Stromal cell of bone marrow (primary cell): ENCODE results near the gene C17orf75.
A peak's percentile ranks its signal among the peaks of the same experiment; 100 is the strongest.
"Not testable (repeated sequence)": the region's sequence is repeated elsewhere in the genome, so short reads cannot be mapped to it uniquely, and the experiment has no call there.

ENCODE experiments used
- DNase-seq: peaks from one replicate; pipeline ENCODE4 v3.0.0-alpha.2; 2012; ENCODE audit warnings: low read depth

C17orf75 gene

DNA sequence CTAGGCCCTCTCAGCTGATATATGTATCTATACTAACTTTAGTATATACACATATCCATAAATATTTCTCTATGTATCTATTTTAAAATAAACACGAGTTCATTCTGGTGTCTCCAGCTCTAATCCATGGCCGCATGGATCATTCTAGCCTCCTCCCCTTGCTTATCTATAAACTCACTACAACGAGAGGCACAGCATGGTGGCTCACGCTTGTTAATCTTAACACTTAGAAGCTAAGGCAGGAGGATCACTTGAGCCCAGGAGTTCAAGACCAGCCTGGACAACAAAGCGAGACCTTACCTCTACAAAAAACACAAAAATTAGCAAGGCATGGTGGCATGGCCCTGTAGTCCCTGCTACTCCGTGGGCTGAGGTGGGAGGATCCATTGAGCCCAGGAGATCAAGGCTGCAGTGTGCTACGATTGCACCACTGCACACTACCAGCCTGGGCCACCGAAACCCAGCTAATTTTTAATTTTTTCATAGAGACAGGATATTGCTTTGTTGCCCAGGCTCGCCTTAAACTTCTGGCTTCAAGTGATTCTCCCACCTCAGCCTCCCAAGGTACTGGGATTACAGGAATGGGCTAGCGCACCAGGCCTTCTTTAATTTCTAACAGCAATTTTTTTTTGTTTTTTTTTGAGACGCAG lies 4.1 kb upstream of the C17orf75 start:
- DNase-seq = no peak

DNA sequence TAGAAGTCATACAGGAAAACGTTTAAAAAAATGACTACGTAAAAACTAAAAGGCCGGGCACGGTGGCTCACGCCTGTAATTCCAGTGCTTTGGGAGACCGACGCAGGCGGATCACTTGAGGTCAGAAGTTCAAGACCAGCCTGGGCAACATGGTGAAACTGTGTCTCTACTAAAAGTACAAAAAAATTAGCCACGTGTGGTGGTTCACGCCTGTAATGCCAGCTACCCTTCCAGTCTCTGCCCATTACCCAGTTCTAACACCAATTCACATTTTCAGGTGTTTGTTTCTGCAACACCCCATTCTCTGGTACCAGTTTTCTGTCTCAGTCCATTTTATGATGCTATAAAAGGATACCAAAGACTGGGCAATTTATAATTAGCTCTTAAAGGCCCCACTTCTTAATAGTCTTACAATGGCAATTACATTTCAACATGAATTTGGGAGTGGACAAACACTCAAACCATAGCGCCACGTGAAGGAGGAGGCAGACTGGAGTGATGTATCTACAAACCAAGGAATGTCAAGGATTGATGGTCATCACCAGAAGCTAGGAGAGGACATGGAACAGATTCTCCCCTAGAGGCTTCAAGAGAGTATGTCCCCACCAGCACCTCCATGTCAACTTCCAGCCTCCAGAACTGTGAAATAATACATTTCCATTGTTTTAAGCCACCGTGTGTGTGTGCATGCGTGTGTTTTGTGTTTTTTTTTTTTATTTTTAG lies 791 bp upstream of the C17orf75 start:
- DNase-seq = no peak

DNA sequence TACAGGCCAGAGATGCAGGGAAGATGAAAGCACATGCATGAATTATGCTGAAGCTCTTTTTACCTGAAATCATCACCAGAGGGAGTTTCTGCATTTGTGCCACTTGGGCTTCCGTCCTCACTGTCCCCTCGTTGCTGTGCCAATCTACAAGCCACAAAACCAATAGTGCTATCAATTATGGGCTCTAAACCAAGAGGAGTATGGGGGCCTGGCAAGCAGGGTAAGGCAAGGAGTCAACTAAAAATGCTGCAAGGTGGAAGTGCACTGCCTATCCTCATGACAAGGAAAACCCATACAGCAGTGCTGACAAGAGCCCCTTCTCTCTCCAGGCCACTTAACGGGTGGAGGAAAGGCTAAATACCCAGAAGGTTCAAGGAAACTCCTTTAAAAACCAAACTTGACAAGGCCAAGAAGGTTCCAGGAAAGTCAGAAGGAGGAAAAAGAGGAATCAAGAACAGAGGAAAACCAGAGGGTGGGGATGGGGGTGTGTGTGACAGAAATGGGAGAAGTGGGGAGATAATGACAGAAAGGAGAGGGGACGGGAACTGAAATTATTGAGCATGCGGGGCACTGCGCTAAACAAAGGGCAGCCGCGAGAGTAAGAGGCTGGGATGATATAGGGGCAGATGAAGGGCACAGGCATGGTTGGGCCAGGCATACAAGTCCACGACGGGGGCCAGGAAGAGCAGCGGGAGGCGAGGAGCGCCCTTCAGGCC lies 674 bp downstream of the C17orf75 start:
- no peak for DNase-seq

DNA sequence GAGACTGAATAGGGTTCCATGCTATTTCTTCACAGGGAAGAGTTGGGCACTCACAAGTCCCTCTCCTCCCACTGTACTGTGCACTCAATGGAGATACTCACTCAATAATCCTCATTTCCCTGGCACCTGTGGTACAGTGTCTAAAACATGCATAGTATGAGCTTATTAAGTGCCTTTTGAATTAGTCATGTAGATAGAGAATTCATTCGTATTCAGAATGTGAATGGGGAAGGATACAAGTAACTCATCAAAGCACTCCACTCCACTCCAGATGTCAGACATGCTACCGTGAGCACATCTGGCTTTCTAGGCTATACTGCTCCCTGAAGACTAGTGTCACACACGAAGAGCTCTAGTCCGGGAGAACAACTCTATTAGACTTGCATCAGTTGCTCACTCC lies 6.3 kb downstream of the C17orf75 start:
- peak; percentile 14 for DNase-seq

DNA sequence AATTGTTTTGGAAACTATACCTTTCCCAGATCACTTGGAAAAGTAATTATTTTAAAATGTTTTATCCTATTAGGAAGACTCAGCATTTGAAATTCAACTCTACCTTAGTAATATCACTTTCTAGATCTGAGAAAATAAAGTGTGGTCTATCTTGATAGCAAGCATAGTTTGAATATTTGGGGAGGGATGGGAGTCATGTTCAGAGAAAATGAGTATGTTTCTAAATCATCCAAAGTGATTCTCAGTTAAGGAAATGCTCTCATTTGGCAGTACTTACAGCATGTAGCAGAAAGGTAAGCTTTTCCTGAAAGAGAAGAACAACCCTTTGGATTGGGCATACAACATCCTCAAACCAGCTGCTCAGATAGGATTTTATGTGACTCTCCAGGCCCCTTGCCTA lies 6.9 kb downstream of the C17orf75 start:
- no peak for DNase-seq

DNA sequence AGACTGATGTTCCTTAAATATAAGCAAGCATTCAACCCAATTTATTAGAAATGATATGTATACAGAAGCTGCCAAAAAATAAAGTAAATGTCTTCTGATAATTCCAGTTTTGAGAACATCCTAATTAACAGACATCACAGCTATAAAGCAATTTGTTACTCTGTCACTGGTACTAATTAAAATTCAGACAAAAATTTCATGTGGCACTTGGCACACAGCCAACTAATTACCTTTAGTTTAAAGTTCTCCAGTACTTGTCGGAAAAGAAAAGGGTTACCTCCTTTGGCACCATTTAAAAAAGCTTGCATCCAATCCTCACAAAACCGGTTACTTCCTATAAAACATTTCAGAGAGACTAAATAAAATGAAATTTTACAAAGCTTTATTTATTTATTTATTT lies 8.8 kb downstream of the C17orf75 start:
- DNase-seq = no peak

DNA sequence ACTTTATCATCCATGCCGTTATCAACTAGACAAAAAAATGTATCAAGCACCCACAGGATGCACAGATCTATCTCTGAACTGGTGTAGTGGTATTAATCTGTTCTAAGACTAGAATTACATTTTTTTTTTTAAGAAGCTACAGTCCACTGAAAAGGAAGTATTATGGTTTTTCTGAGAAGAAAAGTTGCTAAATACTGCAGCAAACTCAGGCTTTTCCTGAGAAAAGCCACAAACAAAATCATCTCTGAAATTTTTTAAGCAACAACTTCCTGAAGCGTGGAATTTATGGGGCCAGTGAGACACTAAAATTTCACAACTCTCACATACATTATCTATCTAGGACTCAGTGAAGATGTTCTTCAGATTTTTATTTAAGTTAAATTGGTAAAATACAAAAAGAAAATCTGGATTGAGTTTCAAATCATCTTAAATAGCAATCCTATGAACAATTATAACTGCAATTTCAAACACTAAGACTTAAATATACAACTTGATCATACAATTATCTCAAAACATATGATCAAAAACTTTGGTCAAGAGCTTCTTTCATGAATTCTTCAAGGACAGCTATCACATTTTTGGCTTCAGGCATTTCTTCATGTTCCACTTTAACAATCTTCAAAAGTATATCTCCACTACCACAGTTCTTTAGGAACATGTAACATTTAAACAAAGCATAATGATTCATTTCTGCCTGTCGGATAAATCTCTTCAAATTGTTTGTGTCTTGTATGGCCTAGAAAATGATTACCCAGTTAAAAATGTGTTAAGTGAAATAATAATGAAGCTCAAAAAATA lies 10.5 kb downstream of the C17orf75 start:
- DNase-seq = no peak

DNA sequence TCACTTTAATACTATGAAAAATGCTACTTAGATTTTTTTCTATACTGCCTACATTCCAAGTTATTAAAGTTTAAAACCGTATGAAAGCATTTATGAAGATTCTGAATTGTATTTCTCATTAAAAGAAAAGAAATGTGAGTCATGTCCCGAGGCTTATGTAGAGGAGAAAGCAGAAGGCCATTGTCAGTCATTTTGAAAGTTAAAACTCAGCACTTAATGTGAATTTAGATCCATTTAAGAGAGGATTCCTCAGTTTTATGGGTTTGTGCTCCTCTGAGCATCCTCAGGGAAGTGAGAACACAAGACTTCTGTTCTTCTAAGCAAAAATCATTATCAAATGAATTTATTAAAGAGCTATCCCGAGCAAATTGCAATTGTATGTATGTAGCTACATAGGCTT lies 11.8 kb downstream of the C17orf75 start:
- DNase-seq = no peak

DNA sequence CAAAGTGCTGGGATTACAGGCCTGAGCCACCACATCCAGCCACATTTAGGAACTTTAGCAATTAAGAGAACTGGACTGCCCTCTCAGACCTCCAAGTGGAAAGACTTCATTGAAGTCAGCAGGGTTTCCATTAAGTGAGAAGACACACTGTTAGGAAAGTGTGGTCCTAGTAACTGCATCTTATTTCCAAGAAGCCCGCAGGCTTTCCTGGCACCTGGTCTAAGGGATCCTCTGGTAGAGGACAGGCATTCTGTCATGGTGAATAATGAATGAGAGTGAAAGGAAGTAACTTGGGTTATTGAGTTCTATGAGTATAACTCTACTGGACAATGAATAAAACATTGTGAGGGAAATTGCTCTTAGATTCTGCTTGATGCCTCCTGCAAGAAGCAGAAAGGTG lies 14.1 kb downstream of the C17orf75 start:
- DNase-seq = no peak

DNA sequence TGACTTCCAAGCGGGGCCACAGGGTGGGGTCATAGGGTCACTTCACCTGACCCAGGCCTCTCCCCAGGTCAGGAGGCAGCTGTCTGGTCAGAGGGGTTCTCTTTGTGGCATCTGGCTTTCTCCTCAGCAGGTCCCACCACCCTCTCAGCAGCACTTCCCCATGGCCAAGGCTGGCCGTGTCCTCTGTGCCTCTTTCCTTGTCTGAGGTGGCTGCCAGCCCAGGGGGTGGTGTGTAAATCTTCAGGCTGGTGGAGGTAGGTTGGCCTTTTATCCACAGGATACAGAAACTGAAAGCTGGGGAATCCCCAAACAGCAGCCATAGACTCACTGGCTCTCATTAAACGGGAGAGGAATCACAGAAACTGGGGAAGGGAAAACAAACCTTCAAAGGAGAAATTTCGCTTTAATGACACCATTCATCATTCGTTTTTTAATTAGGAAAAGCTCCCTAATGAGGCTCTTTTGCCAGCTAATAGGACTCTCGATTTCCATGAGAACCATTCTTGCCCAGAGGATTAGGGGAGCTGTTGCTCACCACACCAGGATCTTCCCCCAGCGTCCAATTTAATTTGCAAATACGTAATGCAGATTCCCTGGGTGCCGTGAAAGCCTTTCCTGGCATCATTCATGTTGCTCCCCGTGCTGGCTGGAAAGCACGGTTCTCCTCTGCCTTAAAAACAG lies 18.0 kb downstream of the C17orf75 start:
- peak; percentile 15 for DNase-seq

DNA sequence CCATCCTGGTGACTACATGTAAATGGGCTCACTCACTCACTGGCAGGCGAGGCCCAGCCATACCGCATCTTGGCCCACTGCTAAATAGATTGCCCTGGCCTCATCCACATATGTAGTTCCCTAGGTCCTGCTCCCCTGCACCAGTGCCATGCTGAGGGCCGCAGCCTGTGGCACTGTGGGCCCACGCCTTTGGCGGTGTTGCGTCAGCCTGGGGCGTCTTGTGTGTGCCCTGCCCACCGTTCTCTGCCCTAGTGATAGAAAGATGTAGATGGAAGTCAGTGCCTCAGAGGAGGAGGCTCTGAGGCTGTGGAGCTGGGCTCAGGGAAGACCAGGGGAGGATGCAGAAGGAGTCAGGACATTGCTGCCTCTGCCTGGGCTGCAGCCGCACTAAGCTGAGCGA lies 18.9 kb downstream of the C17orf75 start:
- DNase-seq = no peak

DNA sequence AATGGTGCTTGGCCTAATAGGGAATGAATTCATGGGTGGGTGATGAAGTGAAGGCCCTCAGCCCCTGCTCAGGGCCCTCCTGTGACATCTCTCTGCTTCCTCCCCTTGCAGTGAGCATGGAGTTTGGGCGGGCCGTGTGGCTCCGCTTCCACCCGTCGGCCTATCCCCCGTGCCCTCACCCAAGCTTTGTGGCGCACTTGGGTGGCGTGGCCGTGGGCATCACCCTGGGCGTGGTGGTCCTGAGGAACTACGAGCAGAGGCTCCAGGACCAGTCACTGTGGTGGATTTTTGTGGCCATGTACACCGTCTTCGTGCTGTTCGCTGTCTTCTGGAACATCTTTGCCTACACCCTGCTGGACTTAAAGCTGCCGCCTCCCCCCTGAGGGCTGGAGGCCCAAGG lies 21.1 kb downstream of the C17orf75 start:
- no peak for DNase-seq

DNA sequence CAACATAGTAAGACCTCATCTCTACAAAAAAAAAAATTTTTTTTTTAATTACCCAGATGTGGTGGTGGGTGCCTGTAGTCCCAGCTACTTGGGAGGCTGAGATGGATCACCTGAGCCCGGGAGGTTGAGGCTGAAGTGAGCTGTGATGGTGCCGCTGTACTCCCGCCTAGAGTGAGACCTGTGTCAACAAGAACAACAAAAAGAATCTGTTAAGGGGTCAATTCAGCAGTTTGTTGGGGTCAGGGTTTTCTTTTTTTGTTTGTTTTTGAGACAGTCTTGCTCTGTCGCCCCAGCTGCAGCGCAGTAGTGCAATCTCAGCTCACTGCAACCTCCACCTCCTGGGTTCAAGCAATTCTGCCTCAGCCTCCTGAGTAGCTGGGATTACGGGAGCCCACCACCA lies 21.9 kb downstream of the C17orf75 start:
- not testable (repeated sequence) for DNase-seq

DNA sequence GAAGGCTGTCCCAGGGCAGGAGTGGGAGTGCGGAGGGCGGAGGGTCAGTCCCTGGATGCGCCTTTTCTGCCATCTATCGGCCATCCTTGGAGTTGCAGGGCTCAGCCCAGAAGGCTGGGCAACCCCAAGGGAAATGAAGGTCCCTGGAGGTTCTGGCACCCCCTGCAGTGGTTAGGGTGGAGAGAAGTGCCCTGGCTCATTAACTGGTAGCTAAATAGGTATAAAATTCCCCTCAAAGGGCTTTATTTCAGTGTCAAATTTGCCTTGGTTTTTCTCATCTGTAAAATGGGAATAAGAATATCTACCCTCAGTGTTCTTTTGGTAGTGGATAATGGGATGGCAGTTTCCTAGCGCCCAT lies 22.4 kb downstream of the C17orf75 start:
- peak; percentile 9 for DNase-seq

DNA sequence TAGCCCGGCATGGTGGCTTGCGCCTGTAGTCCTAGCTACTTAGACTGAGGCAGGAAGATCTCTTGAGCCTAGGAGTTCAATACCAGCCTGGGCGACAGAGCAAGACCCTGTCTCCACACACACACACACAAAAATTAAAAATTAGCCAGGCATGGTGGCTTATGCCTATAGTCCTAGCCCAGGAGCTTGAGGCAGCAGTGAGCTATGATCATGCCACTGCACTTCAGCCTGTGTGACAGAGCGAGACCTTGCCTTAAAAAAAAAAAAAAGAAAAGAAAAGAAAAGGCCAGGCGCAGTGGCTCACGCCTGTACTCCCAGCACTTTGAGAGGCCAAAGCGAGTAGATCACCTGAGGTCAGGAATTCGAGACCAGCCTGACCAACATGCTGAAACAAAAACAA lies 23.9 kb downstream of the C17orf75 start:
- DNase-seq = no peak

DNA sequence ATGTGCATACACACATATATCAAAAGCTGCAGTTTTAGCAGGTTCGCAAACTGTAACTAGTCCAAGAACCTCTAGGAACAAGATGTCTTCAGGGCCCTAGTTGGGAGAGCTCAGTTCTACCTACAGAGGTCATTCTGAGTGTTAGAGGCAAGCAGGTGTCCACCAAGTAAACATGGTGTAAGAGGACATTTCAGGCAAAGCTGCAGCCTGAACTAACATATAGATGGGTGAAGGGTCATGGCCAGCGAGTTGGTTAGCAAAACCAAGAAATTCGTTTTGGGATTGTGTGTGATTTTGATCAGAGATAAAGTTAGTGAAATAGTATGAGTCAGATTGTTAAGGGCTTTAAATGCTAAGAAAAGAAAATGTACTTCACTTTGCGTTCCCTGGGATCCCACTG lies 24.6 kb downstream of the C17orf75 start:
- no peak for DNase-seq

DNA sequence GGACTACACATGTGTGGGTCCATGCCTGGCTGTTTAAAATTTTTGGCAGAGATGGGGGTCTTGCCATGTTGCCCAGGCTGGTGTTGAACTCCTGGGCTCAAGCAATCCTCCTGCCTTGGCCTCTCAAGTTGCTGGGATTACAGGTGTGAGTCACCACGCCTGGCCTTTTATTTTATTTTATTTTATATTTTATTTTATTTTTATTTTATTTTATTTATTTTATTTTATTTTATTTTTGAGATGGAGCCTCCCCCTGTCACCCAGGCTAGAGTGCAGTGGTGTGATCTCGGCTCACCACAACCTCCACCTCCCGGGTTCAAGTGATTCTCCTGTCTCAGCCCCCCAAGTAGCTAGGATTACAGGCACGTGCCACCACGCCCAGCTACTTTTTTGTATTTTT lies 25.3 kb downstream of the C17orf75 start:
- DNase-seq = not testable (repeated sequence)

DNA sequence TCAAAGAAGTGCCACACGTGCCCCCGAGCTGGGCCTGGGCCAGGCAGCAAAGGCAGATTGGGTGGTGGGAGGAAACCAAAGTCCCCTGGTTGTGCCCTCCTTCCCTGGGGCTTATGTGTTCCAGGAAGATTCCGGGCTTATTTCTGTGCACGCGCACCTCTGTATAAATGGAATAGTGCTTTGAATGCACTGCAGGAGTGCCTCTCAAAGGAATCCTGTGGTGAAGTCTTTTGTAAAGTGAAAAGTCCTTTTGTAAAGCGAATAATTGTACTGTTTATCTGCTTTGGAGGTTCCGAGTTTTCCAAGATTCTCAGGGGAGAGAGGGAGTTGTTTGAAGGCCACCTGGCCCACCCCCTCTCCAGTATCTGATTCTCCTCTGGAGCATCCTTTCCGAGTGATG lies 26.8 kb downstream of the C17orf75 start:
- no peak for DNase-seq

DNA sequence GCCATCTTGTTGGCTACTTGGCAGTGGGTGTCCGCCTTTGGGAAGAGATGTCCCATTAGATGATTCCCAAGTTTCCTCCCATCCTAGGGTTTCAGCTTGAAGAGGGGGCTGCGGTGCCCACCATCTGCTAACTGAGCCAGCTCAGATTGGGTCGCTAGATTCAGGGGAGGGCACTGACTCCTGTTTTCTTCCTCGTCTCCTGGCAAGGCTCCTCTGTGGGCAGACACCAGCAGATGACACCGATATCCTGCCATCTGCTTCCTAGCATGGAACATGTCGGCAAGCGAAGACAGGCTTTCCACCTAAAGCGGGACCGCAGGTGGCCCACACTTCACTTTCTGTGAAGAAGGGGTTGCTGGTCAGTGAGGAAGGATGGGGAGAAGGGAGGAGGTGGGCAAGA lies 27.3 kb downstream of the C17orf75 start:
- no peak for DNase-seq

DNA sequence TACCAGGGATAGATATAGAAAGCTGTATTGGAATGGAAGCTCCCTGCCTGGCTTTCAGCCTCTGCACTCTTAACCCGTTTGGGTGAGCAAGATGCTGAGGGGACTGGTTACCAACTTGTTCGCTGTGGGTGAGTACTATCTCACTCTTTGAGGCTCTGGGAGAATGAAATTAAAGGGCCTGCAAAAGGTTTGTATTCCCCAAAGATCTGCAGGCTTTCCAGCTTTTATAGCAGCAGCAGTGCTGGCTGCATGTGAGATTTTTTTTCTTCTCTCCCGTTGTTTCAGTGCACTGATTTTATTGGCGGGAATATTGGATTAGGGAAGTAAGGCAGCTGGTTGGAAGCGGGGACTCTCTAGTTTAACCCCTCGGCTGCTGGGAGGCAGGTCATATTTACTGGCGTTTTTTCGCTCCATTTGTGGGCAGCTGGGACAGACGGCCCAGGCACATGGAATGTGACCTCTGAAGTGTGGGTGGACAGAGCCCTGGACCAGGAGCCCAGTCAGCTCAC lies 30.9 kb downstream of the C17orf75 start:
- DNase-seq = peak; percentile 11

DNA sequence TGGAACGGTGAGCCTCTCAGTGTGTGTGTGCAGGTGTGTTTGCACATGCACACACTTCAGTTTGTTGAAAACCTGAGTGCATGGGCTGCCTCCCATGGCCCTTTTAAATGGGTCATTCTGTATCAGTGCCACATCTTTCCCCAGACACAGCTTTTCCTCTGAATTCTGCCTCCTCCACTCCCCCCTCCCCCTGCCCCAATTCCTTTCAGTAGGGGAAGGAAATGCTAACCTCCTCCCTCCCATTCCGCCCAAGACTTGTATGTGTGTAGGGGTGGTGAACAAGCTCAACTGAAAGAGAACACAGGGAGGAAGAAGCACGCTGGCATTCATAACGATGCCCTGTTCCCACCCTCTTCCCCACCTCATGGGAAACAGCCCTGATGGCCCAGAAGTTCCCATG lies 34.3 kb downstream of the C17orf75 start:
- no peak for DNase-seq

DNA sequence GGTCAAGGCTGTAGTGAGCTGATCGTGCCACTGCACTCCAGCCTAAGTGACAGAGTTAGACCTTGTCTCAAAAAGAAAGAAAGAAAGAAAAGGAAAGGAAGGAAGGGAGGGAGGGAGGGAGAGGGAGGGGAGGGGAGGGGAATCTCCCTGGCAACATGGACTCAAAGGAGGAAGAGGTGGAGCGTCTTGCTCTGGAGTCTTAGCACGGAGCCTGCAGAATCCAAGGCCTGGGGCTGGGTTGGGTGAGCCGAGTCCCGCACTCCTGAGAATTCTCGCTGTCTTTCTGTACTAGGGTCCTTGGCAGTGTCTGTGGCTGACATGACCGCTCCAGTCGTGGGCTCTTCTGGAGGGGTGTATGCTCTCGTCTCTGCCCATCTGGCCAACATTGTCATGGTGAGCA lies 36.9 kb downstream of the C17orf75 start:
- DNase-seq = no peak
